NCI-H2196 treated with DMSO at 0.1 percent for 48 hours (cell line): ENCODE data around the gene TEN1.
A peak's percentile ranks its signal among the peaks of the same experiment; 100 is the strongest.
"Not testable (repeated sequence)": the region's sequence is repeated elsewhere in the genome, so short reads cannot be mapped to it uniquely, and the experiment has no call there.

Experiments
- DNase-seq: peaks from one replicate; lab custom pipeline; 2025; ENCODE audit not compliant: unreplicated experiment; lab: John Stamatoyannopoulos, UW

Gene TEN1

GRCh38 chr17:75978938-75979704, at the start of gene TEN1, which contains the start of gene ACOX1:
TSS of gene TEN1 (plus strand) at chr17:75979240. CDS start at chr17:75986193, 6,953 bp downstream.
TSS of gene ACOX1 (minus strand) at chr17:75979166. CDS start at chr17:75979073, 93 bp downstream.
- peak; percentile 99 for DNase-seq

- no peak for DNase-seq
Measured at GRCh38 chr17:75931062-75931461, 48.0 kb upstream of the TEN1 start.

- no peak for DNase-seq
Measured at GRCh38 chr17:75932852-75933251, 46.2 kb upstream of the TEN1 start.

- DNase-seq = no peak
Measured at GRCh38 chr17:75933808-75934207, 45.2 kb upstream of the TEN1 start.

- no peak for DNase-seq
Measured at GRCh38 chr17:75937652-75938051, 41.4 kb upstream of the TEN1 start.

- peak; percentile 98 for DNase-seq
Measured at GRCh38 chr17:75940727-75941441, 38.2 kb upstream of the TEN1 start, which contains the start of gene FBF1. TSS of gene FBF1 (minus strand) at chr17:75941042. CDS start at chr17:75938149, 2,893 bp downstream.

GRCh38 chr17:75941442-75941819, 37.6 kb upstream of the TEN1 start:
- no peak for DNase-seq

GRCh38 chr17:75942473-75942872, 36.6 kb upstream of the TEN1 start:
- no peak for DNase-seq

- DNase-seq = no peak
Measured at GRCh38 chr17:75943491-75943890, 35.5 kb upstream of the TEN1 start.

- no peak for DNase-seq
Measured at GRCh38 chr17:75945211-75945610, 33.8 kb upstream of the TEN1 start.

- no peak for DNase-seq
Measured at GRCh38 chr17:75950421-75950820, 28.6 kb upstream of the TEN1 start.

GRCh38 chr17:75950855-75951554, 28.0 kb upstream of the TEN1 start:
- no peak for DNase-seq

- DNase-seq = no peak
Measured at GRCh38 chr17:75959051-75959838, 19.8 kb upstream of the TEN1 start.

- no peak for DNase-seq
Measured at GRCh38 chr17:75959839-75960511, 19.1 kb upstream of the TEN1 start.

- DNase-seq = no peak
Measured at GRCh38 chr17:75965468-75965867, 13.6 kb upstream of the TEN1 start.

- not testable (repeated sequence) for DNase-seq
Measured at GRCh38 chr17:75969044-75969443, 10.0 kb upstream of the TEN1 start.

GRCh38 chr17:75970011-75970523, 9.0 kb upstream of the TEN1 start:
- no peak for DNase-seq

GRCh38 chr17:75970626-75971025, 8.4 kb upstream of the TEN1 start:
- no peak for DNase-seq

GRCh38 chr17:75975187-75975586, 3.9 kb upstream of the TEN1 start:
- DNase-seq = not testable (repeated sequence)

GRCh38 chr17:75975757-75976174, 3.3 kb upstream of the TEN1 start:
- DNase-seq = no peak
